ENCODE data around the gene SEMA3A. TPM values are rescaled to one million over a fixed set of nuclear protein-coding genes. Genes with fewer than 3 reads are reported as not detected.
A peak's percentile ranks its signal among the peaks of the same experiment; 100 is the strongest.

Gene SEMA3A
- total RNA-seq, 1 donor, result 47.1 TPM

DNA sequence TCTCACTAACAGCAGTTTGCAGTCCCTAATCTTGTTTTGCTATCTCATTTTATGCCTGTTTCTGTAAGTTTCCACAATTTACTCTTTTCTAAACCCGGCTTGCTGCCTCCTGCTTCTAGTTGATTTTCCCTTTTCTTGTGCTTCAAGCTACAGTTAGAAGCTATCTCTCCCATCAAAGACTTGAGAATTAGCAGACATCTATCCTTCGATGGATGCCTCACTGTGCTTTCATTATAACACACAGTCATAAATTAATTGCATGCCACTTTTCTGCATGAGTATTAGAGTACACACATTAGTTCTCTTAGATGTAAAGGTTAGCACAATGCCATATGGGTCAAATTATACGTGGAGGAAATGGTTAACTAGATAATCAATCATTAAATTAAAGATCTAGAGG, 48.7 kb downstream of the SEMA3A start:
- DNase-seq (ENCODE audit: low read depth), result peak; percentile 24
- TF ChIP-seq CTCF (IDR thresholded peaks at IDR 0.05; ENCODE audit: insufficient read depth, low read depth, low read length), result no peak
- peak overlapping the region; percentile 1 for H3K4me3 ChIP-seq (ENCODE audit: low read depth, low read length)

- no peak for TF ChIP-seq CTCF (IDR thresholded peaks at IDR 0.05; ENCODE audit: insufficient read depth, low read depth, low read length)
- H3K4me3 ChIP-seq (ENCODE audit: low read depth, low read length), result no peak overlapping the region
- DNase-seq (ENCODE audit: low read depth), result no peak
These were observed 49.7 kb downstream of the SEMA3A start for GRCh38 chr7:84144935-84145334.

- no peak overlapping the region for H3K4me3 ChIP-seq (ENCODE audit: low read depth, low read length)
- DNase-seq (ENCODE audit: low read depth), result peak; percentile 22
- no peak for TF ChIP-seq CTCF (IDR thresholded peaks at IDR 0.05; ENCODE audit: insufficient read depth, low read depth, low read length)
These were observed 50.1 kb downstream of the SEMA3A start for GRCh38 chr7:84144480-84144879.

DNA sequence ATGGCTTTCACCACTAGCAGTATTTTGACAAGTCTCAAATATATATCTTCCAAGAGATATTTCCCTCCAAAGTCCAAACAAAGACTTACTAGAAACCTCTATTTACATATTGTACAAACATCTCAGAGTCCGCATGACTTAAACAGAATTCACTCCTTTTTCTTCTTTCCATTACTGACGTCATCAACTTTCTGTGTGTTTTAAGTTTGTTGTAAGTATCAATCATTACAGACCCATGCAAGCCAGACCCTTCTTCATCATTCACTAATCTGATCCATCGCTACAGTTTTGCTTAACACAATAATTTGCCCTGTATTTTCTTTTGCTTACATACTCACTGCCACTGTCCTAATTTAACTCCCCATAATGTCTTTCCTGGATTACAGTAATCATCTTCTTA, 51.9 kb downstream of the SEMA3A start:
- no peak for TF ChIP-seq CTCF (IDR thresholded peaks at IDR 0.05; ENCODE audit: insufficient read depth, low read depth, low read length)
- peak; percentile 86 for DNase-seq (ENCODE audit: low read depth)
- H3K4me3 ChIP-seq (ENCODE audit: low read depth, low read length), result no peak overlapping the region

- TF ChIP-seq CTCF (IDR thresholded peaks at IDR 0.05; ENCODE audit: insufficient read depth, low read depth, low read length), result no peak
- no peak for DNase-seq (ENCODE audit: low read depth)
- no peak overlapping the region for H3K4me3 ChIP-seq (ENCODE audit: low read depth, low read length)
These were observed 54.4 kb downstream of the SEMA3A start for GRCh38 chr7:84139986-84140729.

DNA sequence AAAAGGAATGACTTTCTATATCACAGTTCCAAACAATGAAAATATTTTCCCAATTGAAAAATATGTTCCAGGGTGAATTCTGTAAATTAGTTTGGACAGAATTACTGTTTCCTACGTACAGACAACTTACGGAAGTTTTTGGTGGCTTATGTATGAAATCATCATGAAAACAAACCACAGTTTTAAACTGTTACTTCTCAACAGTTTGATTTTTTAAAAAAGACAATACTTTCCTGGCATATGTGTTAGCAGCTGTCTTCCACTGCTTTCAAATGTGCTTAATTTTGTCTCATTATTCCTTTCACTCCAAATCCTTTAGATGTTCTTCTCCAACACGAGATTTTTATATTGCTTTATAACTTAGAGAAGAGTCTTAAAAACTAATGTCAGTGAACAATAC, 56.2 kb downstream of the SEMA3A start:
- no peak for DNase-seq (ENCODE audit: low read depth)
- no peak for TF ChIP-seq CTCF (IDR thresholded peaks at IDR 0.05; ENCODE audit: insufficient read depth, low read depth, low read length)
- H3K4me3 ChIP-seq (ENCODE audit: low read depth, low read length), result no peak overlapping the region

DNA sequence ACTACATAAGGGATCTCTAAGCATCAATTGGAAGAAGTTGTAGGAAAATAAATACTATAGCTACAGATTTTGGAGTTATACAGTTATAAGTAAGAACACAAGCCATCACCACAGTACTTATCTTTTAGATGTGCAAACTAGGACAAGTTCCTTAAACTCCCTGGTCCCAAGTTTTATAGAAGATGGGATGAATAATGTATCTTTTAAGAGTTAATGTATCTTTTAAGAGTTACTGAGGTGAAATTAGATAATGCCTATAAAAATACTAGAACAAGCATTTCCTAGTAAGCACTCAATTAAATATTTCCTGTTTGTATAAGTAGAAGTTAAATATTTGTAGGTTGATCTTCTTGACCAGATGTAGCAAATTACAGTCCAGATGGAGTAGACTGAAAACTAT, 56.8 kb downstream of the SEMA3A start:
- DNase-seq (ENCODE audit: low read depth), result no peak
- H3K4me3 ChIP-seq (ENCODE audit: low read depth, low read length), result no peak overlapping the region
- no peak for TF ChIP-seq CTCF (IDR thresholded peaks at IDR 0.05; ENCODE audit: insufficient read depth, low read depth, low read length)

Measured in fibroblast of villous mesenchyme (primary cell).